ENCODE data around the gene CCP110.

Gene CCP110

DNA sequence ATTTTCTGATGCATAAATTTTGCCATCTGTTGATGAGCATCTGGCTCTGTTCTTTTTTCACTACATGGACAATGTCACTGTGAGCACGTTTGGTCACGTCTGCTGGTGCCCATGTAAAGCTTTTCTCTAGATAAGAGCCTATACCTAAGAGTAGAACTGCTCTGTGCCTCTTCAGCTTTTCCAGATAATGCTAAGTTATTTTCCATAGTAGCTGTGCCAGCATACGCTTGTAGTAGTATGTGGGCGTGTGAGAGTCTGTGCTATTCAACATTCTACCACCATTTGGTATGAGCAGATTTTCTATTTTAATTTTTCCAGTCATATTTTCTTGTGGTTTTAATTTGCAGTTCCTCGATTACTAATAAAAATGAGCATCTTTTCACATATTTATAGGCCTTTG lies 64.9 kb downstream of the CCP110 start:
- FAIRE-seq (no peak), DNase-seq (ENCODE audit: extremely low spot score, insufficient read length, low read depth) (no peak)

DNA sequence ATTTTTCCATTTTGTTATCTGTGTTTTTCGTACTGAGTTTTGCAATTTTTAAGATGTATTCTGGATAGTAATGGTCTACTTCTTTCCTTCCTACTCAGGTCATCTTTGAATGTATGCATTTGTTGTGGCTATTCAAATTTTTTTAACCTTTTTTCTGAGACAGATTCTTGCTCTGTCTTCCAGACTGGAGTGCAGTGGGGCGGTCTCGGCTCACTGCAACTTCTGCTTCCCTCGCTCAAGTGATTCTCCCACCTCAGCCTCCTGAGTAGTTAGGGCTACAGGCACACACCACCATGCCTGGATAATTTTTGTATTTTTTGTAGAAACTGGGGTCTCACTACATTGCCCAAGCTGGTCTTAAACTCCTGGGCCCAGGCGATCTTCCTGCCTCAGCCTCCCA lies 65.4 kb downstream of the CCP110 start:
- DNase-seq (ENCODE audit: extremely low spot score, insufficient read length, low read depth) (no peak), FAIRE-seq (no peak)

DNA sequence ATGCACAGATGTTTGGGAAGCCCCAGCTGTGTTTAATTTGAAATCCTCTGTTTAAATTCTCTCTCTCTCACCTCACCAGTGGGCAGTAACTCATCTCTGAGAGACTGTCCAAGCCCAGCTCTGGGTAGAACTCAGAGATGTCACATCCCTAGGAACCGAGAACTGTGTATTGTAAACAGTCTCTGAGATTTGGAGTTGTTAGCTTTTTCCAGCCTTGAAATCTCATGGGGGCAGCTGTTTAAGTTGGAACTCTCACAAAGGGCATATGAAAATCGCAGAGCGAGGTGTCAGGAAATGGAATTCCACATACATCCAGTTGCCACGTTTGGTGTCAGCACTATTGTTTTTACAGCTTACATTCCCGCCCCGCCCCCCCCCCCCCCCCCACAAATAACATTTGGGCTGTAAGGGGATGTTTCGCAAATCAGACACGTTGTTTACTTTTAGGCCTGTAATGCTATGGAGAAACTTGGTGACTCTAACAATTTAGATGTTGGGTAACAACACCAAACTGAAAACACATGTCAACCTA lies 66.1 kb downstream of the CCP110 start:
- no peak for DNase-seq (ENCODE audit: extremely low spot score, insufficient read length, low read depth)
- FAIRE-seq = no peak

DNA sequence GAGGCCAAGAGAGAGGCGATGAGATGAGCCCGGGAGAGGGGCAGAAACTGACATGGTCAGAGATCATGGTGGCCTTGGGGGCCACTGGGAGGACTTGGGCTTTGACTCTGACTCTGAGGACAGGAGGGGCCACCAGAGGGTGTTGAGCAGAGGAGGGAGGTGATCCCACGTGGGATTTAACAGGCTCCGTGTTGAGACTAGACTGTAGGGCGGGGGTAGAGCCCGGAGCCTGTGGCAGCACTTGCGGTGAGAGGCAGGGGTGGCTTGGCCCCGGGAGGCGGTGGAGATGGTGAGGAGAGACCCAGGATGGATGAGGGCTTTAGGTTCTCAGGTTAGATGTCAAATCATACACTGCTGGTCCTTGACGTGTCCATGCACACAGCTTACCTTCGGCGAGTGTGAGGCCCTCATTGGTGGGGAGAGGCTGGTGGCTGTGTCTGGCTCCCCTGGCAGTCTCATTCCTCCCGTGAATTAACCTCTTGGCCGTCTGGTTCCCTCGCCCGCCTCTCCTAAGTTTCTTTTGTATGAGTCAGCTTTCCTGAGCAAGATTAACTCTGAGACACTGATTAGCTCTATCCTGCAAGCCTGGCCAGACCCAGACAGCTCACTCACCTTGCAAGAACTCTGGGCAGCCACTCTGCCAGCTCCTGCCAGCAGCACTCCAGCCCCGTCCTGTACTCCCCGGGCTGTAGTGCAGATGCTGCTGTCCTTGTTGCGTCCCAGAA lies 71.5 kb downstream of the CCP110 start:
- no peak for DNase-seq (ENCODE audit: extremely low spot score, insufficient read length, low read depth)
- FAIRE-seq = no peak

DNA sequence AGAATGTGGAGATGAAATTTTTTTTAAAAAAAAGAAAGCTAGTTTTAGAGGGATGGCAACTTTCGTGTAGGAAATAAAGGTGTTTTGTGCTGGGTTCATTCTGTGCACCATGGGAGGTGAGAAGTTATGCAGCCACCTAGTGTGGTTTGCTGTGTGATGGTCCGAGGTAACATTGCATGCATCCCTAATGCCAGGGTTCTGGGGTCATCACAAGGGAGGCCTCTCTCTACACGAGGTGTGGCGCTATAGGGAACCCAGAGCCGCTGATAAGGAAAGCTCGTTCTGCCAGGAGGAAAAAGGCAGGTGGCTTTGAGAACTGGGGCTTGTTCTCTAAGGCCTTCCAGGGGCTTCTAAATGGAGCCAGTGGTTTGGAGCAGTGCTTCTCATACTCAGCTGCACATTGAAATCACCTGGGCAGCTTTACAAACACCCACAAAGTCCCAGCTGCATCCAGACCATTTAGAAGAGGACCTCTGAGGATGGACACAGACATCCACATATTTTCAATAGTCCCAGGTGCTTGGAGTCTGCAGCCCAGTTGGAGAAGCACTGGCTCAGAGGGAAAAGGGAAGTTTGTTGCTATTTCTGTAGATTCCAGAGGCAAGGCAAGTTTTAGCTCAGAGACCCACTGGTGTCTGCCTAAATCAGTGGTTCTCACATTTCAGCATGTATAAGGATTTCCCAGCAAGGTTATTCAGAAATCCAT lies 75.2 kb downstream of the CCP110 start:
- no peak for DNase-seq (ENCODE audit: extremely low spot score, insufficient read length, low read depth)
- FAIRE-seq = no peak

DNA sequence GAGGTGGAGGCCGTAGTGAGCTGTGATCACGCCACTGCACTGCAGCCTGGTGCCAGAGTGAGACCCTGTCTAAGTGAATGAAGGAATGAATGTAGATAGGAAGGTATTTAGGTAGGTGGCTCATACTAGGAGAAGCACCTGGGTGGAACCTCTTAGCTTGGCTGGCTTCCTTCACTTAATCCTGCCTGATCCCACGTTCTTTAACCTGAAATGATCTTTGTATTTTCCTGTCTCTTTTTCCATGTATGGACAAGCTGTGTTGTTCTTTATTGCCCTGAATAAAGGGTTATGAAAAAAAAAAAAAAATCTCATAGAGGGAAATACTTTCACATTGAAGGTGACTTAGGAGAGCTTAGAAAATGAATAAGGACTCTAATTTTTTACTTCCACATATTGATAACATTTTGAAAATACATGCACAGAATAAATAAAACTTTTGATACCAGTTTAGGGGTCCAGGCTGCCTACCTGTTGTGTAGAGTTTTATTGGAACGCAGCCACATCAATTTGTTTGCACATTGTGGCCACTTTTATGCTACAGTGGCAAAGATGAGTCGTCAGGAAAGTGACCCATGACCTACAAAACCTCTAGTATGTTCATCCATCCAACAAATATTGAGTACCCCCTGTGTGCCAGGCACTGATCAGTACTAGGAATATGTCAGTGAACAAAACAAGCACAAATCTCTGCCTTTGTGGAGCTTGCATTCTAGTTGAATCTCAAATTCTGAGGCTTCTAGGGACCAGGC lies 76.4 kb downstream of the CCP110 start:
- FAIRE-seq = no peak
- DNase-seq (ENCODE audit: extremely low spot score, insufficient read length, low read depth) = no peak

DNA sequence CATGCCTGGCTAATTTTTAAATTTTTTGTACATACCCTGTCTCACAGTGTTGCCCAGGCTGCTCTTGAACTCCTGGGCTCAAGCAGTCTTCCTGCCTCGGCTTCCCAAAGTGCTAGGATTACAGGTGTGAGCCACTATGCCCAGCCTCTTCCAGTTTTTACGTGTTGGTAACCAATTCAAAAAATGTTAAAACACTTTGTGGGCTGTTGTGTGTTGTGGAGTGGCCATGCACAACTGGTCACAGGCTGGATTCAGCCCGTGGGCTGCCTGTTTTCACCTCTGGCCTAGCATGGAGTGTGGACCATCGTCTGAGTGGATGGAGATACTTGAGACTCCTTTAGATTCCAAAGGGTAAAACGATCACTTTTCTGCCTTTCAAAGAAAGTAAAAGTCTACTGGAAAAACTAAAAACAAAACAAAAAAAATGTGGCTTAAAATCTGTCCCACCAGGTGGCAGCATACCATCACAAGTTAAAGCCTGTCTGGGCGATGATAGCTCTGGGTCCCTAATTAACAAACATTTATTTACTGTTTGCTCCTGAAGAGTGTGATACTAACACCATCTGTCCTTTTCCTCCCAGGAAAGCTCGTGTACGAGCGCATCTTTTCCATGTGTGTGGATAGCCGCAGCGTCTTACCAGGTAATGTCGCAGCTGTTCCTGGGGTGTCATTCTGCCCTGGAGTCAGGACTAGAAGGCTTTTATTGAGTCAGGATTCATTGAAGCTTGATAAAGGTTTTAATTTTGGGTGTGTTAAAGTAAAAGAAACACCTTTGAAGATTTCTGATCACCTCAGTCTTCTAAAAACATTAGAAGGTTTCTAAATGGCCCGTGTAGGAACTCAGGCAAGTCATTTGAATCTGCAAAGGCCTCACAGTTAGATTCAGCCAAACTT lies 77.6 kb downstream of the CCP110 start:
- DNase-seq (ENCODE audit: extremely low spot score, insufficient read length, low read depth) = no peak
- FAIRE-seq = peak; percentile 5

Data from GM18507 (cell line).